Neutrophil (primary cell): ENCODE data around the gene TCN2.
"Not testable (repeated sequence)": the region's sequence is repeated elsewhere in the genome, so short reads cannot be mapped to it uniquely, and the experiment has no call there.

Experiments used
- H3K27ac ChIP-seq: fragments of 200-600 bp; sonication (generic); 2 replicates; pipeline ENCODE4 v1.5.1; 2016; ENCODE audit warnings: mild to moderate bottlenecking, moderate library complexity
- H3K27me3 ChIP-seq: fragments of 200-600 bp; sonication (generic); 2 replicates; pipeline ENCODE4 v1.6.0; 2016; ENCODE audit warnings: mild to moderate bottlenecking
- H3K36me3 ChIP-seq: fragments of 200-600 bp; sonication (generic); 2 replicates; pipeline ENCODE4 v1.5.1; 2017
- H3K4me1 ChIP-seq, 2 experiments: fragments of 200-600 bp in 1 of 2; sonication (generic) in 1 of 2; 1 replicate in 1 of 2; 2 replicates in 1 of 2; pipeline versions ENCODE4 v1.5.1 to v1.6.1; 2013 to 2016; ENCODE audit warnings: low read depth in 1 of 2, low read length in 1 of 2, mild to moderate bottlenecking in 1 of 2, moderate library complexity in 1 of 2; ENCODE audit not compliant: control insufficient read depth in 1 of 2, insufficient read depth in 1 of 2
- H3K4me3 ChIP-seq, 2 experiments: fragments of 200-600 bp in 1 of 2; sonication (generic) in 1 of 2; 1 replicate in 1 of 2; 2 replicates in 1 of 2; pipeline ENCODE4 v1.5.1; 2013 to 2016; ENCODE audit warnings: low read depth in 1 of 2, low read length in 1 of 2, mild to moderate bottlenecking in 1 of 2, moderate library complexity in 1 of 2
- H3K9me3 ChIP-seq: fragments of 200-600 bp; sonication (generic); 2 replicates; pipeline ENCODE4 v1.5.1; 2016
- CTCF ChIP-seq: fragments of 200-600 bp; sonication (generic); IDR thresholded peaks from 2 replicates; pipeline ENCODE4 v1.5.1; 2016; ENCODE audit warnings: antibody characterized with exemption

TCN2 gene

GRCh38 chr22:30591588-30592359, 15.2 kb upstream of the TCN2 start, which contains the start of gene PES1:
Gene PES1, minus strand, starts transcription at chr22:30591910. Its CDS starts 77 bp downstream, at chr22:30591833.
- peak within 1 kb of the TSS; percentile 83 for H3K27ac ChIP-seq
- H3K36me3 ChIP-seq = peaks cover 17% of the 10 kb centered on the region
- no peaks in the 10 kb centered on the region for H3K9me3 ChIP-seq
- H3K27me3 ChIP-seq = peaks cover 30% of the 10 kb centered on the region
- peak within 1 kb of the TSS; percentile 63 for H3K4me3 ChIP-seq
- TF ChIP-seq CTCF = no peak
- peaks cover 11 to 13% of the 10 kb centered on the region in 2 experiments for H3K4me1 ChIP-seq

DNA sequence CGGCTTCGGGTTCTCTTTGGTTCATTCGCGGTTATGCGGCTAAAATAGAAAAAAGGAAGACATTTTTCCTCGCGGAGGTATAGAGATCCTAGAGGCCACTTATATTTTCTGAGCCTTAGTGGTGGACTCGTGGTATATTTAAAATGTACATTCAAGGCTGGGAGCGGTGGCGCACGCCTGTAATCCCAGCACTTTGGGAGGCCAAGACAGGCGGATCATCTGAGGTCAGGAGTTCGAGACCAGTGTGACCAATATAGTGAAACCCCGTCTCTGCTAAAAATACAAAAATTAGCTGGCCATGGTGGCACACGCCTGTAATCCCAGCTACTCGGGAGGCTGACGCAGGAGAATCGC, 14.6 kb upstream of the TCN2 start:
- H3K27me3 ChIP-seq = peaks cover 30% of the 10 kb centered on the region
- peak overlapping the region; percentile 83 for H3K27ac ChIP-seq
- H3K36me3 ChIP-seq = peaks cover 12% of the 10 kb centered on the region
- H3K4me1 ChIP-seq = peaks cover 11 to 13% of the 10 kb centered on the region in 2 experiments
- peak overlapping the region; percentile 63 for H3K4me3 ChIP-seq
- H3K9me3 ChIP-seq = not testable (repeated sequence)

DNA sequence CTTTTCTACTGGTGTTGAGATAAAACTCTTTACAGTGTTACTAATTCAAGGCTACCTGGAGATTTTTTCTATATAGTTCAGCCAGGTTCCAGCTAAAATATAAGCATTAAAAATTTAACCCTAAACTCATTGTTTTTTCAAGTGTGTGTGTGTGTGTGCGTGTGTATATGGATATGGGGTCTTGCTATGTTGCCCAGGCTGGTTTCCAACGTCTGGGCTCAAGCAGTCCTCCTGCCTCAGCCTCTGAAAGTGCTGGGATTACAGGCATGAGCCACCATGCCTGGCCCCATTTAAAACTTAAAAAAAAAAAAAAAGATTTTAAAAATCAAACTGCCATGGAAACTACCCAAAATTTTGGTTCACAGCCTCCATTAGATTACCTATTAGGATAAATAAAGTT, 10.8 kb upstream of the TCN2 start:
- no peak overlapping the region for H3K4me3 ChIP-seq
- H3K4me1 ChIP-seq = peaks cover 7 to 10% of the 10 kb centered on the region in 2 experiments
- no peaks in the 10 kb centered on the region for H3K36me3 ChIP-seq
- no peaks in the 10 kb centered on the region for H3K9me3 ChIP-seq
- no peak for TF ChIP-seq CTCF
- peaks cover 30% of the 10 kb centered on the region for H3K27me3 ChIP-seq
- H3K27ac ChIP-seq = no peak overlapping the region

DNA sequence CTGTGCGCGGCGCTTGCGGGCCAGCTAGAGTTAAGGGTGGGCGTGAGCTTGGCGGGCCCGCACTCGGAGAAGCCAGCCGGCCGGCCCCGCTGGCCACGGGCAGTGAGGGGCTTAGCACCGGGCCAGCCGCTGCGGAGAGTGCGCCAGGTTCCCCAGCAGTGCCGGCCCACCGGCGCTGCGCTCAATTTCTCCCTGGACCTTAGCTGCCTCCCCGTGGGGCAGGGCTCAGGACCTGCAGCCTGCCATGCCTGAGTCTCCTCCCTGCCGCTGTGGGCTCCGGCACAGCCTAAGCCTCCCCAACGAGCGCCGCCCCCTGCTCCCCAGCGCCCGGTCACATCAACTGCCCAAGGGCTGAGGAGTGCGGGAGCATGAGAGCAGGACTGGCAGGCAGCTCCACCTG, 10.1 kb upstream of the TCN2 start:
- H3K27me3 ChIP-seq = peaks cover 30% of the 10 kb centered on the region
- H3K36me3 ChIP-seq = no peaks in the 10 kb centered on the region
- TF ChIP-seq CTCF = no peak

DNA sequence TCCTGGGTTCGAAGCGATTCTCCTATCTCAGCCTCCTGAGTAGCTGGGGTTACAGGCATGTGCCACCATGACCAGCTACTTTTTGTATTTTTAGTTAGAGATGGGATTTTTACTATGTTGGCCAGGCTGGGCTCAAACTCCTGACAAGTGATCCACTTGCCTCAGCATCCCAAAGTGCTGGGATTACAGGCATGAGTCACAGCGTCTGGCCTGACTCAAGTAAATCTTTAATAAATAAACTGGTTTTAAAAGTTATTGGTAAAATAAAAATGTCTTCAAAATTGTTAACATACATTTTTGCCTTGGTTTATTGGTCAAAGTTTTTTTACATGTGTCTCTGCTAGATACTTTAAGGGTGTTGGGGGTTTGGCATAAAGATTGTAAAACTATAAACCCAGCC, 8.0 kb upstream of the TCN2 start:
- H3K9me3 ChIP-seq = no peaks in the 10 kb centered on the region
- H3K4me3 ChIP-seq = no peak overlapping the region
- H3K36me3 ChIP-seq = no peaks in the 10 kb centered on the region
- H3K27ac ChIP-seq = no peak overlapping the region
- TF ChIP-seq CTCF = no peak
- H3K27me3 ChIP-seq = peaks cover 19% of the 10 kb centered on the region
- H3K4me1 ChIP-seq = no peaks in the 10 kb centered on the region

More for the DNA sequence above, 10.1 kb upstream of the TCN2 start:
- Histone ChIP-seq H3K4me3 (no peak overlapping the region), H3K9me3 (no peaks in the 10 kb centered on the region), H3K4me1 (peaks cover 3 to 4% of the 10 kb centered on the region in 2 experiments), H3K27ac (no peak overlapping the region)

- peaks cover 2% of the 10 kb centered on the region for H3K27me3 ChIP-seq
- H3K36me3 ChIP-seq = no peaks in the 10 kb centered on the region
- H3K9me3 ChIP-seq = no peaks in the 10 kb centered on the region
- no peak overlapping the region for H3K4me3 ChIP-seq
- TF ChIP-seq CTCF = no peak
- no peak overlapping the region for H3K27ac ChIP-seq
- peaks cover 5 to 7% of the 10 kb centered on the region in 2 experiments for H3K4me1 ChIP-seq
Observed at GRCh38 chr22:30600921-30601320, 6.1 kb upstream of the TCN2 start.
